Activated CD8-positive, alpha-beta memory T cell treated with anti-CD3 and anti-CD28 coated beads for 48 hours (primary cell): ENCODE measurements around the gene OR2F1.
"Not testable (repeated sequence)": the region's sequence is repeated elsewhere in the genome, so short reads cannot be mapped to it uniquely, and the experiment has no call there.

Experiments
- DNase-seq, 3 experiments: peaks; one replicate each; pipeline ENCODE4 v3.0.0-alpha.2; 2020; ENCODE audit warnings: low read depth in 2 of 3, low spot score in 2 of 3

Gene OR2F1

GRCh38 chr7:144006029-144006691 is 51.5 kb downstream of the OR2F1 start:
- DNase-seq, result no peak

GRCh38 chr7:144006692-144007042 is 52.0 kb downstream of the OR2F1 start:
- DNase-seq, result no peak

GRCh38 chr7:144009361-144009760 is 54.7 kb downstream of the OR2F1 start:
- DNase-seq, result no peak

- not testable (repeated sequence) for DNase-seq
Observed at GRCh38 chr7:144010061-144010460, 55.4 kb downstream of the OR2F1 start.

- DNase-seq, result not testable (repeated sequence)
Observed at GRCh38 chr7:144010821-144011220, 56.2 kb downstream of the OR2F1 start.

GRCh38 chr7:144011458-144012230 is 57.0 kb downstream of the OR2F1 start:
- no peak for DNase-seq
